ENCODE results near the gene WBP1L.
A peak's percentile ranks its signal among the peaks of the same experiment; 100 is the strongest.
"Not testable (repeated sequence)": the region's sequence is repeated elsewhere in the genome, so short reads cannot be mapped to it uniquely, and the experiment has no call there.

WBP1L gene

DNA sequence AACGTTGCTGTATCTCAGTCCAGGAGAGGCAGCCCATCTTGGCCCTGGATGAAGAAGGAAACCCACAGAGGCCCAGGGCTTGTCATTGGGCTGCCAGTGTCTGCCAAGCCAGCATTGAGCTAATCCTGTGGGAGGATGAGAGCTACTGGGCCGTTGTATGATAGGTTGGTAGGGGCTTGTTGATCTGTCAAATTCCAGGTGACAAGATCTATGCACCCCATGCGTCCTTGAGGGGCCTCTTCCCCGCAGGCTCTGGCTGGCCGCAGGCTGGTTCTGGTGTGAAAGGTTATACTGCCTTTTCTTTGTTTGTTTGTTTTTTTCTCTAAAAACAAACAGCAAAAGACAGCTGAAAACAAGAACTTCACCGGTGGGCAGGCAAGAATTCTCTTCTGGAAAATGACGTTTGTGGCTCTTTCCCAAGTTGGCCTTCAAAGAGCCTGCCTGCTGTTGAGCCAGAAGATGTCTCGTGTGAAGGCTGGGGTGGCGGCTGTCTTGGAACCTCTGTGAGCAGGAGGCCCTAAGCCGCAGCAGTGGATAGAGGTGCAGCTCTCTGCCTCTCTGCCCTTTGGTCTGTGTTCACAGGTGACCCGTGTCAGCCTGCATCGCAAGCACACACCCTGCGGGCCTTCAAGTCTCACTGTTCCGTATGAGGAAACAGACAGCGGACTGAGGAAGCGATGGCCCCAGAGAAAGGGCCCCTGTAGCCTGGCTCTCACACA is 70.1 kb downstream of the WBP1L start:
- DNase-seq = no peak

DNA sequence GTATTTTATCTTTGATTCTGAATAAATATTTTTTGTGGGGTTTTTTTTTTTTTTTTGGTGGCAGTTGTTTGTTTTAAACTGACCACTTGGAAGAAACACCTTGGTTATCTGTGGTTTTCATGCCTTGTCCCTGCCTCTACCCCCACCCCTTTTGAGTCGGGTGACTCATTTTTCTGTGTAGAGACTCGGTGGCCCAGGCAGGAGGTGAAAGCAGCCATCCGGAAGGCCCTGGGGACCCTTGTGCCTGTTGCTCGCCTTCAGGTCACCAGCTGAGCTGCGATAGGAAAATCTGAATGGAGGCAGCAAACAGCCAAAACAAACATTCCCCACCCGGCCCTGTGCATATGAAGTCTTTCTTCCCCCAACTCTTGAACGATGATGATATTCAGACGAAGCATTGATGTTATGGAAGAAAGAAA is 70.7 kb downstream of the WBP1L start:
- no peak for DNase-seq

DNA sequence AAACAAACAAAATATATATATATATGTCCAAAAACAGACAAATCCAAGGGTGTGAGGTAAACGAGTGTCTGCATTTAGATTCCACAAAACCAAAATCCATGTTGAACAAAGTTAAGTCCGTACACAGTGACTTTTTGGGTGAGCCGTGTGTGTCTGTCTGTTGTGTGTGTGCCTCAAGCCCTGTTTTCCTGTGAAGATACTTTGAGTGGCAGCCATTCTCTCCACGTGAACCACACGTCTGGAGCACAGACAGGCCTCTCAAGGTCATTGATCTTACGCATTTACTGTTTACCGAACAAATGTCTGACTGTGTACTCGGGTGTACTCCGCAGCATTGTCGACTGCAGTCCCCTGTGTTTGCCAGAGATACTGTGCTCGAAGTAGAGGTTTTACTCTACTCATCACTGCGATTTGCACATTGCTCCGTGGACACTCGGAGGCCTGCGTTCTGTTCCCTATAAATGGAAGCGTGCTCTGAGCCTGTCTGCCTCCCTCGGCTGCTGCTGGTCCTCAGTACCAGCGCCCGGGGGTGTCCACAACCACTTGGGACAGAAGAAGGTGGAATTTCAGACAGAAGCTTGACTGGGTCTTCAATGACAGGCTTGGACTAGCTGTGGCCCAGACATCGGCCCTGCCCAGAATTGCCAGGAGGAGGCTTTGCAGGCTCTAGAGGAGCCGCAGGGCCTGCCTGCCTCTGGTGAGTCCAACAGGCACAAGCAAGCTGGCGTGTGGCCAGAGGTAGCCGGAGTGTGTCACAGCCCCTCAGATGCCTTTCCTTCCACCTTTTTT is 71.3 kb downstream of the WBP1L start:
- peak; percentile 31 to 52 (median 44) for DNase-seq

DNA sequence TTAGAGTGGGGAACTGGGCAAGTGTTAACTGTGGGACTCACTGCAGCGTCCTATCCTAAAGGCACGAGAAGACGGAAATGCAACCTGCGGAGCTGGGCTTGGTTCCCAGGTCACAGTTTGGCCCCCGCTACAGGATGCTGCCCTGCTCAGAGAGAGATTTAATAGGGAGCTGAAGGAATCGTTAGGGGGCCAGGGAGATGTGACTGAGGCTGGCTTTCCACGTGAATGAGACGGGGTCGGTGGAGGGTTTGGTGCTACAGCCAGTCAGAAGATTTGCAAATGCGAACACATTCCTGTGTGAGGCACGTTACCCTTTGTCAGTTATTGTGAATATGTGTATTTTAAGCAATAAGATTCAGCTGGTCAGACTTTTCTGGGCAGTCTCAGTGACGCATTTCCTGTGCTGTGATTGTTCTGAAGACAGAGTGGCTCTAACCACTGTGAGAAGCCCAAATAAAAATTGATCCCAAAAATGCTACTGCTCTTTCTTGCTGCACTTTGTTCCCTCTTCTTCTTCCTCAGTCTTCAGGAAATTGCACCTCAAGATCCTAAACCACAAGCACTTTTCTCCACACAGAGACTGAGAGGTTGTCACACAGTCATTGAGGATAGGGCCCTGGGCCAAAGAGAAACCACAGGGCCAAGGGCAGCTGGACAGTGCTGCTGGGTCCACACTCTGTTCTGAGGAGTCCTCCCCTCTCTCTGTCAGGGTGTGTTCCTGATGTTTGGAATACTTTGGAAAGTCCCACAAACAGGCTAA is 72.2 kb downstream of the WBP1L start:
- DNase-seq = peak; percentile 69 to 89 (median 83)

DNA sequence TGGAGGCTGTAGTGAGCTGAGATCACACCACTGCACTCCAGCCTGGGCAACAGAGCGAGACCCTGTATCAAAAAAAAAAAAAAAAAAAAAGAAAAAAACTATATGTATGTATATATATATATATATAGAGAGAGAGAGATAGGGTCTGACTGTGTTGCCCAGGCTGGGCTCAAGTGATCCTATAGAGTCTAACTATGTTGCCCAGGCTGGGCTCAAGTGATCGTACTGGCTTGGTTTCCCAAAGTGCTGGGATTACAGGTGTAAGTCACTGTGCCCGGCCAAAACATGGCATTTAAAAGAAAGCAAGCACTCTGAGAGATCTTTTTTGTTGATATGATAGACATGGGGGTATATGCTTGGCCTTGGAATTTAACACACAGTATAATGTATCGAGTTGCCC is 73.4 kb downstream of the WBP1L start:
- no peak for DNase-seq

DNA sequence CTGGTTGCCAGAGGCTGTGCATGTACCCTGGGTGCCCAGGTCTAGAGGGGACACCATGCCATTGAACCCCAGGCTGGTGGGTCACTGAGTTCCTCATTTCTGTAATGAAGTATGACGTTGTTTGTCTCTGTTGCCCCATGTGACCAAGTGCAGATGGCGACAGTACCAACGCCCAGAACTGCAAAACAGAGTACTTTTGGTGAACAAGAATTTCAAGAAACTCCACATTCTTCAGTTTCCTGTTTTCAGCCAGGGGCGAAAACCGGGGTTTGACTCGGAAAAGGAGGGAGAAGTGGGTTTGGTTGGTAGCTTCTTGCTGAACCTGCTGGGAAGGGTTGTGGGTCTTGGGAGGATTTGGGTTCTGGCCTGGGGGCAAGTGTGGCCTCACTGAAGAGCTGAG is 75.3 kb downstream of the WBP1L start:
- DNase-seq = peak; percentile 69 to 78 (median 76)

DNA sequence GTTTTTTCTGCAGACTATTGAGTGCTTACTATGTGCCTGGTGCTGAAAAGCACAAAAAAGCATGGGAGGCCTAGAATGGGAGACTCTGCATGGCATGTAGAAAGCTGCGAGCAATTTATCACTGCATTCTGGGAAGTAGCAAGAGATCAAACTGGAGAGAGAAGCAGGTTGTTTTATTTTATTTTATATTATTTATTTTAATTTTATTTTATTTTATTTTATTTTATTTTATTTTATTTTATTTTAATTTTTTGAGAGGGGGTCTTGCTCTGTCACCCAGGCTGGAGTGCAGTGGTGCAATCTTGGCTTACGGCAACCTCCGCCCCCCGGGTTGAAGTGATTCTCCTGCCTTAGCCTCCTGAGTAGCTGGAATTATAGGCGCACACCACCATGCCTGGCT is 76.3 kb downstream of the WBP1L start:
- not testable (repeated sequence) for DNase-seq

DNA sequence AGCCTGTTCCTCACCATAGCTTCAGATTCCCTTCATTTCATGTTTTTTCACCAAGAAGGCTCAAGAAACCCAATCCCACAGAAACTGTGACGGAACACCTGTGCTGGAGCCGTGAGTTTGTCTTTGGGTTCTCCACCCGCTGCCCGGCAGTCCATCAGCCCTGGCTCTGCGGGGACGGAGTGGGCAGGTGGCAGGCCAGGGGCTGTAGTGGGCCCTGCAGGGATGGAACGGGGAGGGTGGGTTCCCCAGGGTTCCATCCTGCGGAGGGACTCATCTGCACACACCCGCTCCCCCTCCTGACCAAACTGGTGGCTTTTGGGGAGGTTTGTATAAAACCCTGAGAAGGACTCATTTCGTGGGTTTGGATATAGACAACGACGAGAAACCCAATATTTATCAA is 78.5 kb downstream of the WBP1L start:
- DNase-seq = no peak

DNA sequence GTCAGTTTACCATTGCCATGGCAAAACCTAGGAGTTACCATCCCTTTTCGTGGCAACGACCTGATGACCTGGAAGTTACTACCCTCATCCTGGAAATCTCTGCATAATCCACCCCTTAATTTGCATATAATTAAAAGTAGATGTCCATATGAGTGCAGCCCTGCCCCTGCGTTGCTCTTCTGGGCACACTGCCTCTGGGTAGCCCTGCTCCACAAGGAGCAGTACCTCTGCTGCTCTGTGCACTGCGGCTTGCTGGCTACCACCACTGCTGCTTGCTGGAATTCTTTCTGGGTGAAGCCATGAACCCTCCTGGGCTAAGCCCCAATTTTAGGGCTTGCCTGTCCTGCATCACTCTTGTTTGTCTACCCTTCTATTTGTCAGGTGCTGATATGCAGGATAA is 80.9 kb downstream of the WBP1L start:
- DNase-seq = no peak

DNA sequence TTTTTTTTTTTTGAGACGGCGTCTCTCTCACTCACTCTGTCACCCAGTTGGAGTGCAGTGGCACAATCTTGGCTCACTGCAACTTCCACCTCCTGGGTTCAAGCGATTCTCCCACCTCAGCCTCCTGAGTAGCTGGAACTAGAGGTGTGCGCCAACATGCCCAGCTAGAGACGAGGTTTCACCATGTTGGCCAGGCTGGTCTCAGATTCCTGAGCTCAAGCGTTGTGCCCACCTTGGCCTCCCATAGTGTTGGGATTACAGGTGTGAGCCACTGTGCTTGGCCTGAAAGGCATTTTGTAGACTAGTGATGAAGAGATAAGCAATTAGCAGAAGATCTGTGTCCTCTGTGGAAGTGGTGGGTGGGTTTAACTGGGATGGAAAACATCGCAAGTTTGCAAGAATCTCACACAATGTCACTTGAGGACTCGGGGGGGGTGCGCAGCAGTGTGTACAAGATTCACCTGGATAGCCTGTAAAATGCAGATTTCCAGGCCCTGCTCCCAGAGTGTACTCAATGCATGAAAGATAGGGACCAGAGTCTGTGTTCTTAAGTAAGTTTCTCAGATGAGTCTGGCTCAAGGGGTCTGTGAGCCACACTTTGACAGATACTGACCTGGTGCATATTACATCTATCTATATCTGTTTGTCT is 82.5 kb downstream of the WBP1L start:
- DNase-seq = no peak

DNA sequence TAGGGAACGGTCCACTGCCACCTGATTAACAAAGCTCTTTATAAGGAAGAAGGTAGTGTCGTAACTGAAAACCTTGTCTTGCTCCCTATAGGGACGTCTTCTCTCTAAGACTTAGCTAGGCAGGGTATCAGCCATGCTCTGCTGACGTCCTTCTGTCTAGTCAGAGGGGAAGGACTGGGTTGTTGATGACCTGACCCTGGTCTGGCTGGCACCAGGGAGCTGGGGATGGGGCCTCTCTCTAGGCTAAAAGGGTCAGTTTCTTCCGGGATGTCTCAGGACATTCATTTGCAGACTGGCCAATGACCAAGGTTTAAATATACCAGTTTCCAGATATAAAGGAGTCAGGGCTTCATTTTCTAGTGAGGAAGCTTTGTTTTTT is 83.8 kb downstream of the WBP1L start:
- no peak for DNase-seq

DNA sequence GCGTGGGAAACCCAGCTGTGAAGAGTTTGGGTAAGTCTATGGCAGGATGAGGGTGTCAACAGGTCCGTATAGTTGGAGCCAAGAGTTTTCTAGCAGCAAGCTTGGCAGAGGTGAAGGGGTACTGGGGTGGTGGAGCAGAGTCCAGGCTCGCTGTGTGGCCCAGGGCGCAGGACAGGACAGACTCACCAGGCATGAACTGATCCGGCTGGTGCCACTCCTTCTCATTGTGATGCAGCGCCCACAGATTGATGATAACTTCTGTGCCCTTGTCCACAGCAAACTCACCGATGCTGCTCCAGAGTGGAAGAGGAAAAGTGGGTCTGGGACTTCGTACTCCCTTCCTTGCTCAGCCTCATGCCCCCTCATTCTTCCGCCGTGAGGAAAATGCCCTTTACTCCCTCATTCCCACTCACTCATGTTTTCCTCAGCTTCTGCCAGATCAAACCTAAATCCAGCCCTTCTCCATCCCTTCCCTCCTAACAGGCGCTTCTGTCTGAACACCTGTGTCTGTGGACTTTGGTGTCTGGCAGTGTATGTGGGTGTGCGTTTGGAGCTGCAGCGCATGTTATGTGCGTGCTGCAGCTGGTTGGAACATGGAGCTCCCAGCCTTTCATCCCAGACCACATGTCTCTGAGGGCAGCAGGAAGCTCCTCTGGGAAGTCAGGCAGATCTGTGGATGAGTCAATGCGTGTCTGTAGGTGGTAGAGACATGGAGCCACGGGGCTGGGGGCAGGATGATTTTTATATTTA is 87.7 kb downstream of the WBP1L start:
- no peak for DNase-seq

DNA sequence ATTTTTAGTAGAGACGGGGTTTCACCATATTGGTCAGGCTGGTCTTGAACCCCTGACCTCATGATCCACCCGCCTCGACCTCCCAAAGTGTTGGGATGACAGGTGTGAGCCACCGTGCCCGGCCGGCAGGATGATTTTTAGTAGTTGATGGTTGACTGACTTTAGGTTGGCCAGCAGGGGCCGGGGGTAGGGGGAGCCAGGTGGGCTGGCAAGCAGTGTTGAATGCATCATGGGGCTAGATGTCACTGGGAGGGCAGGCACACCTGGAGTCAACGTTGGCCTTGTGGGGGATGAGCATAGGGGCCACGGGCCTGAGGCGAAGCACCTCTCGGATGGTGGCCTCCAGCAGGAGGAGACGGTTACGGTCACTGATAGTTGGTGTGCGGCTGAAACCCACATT is 88.5 kb downstream of the WBP1L start:
- DNase-seq = no peak

DNA sequence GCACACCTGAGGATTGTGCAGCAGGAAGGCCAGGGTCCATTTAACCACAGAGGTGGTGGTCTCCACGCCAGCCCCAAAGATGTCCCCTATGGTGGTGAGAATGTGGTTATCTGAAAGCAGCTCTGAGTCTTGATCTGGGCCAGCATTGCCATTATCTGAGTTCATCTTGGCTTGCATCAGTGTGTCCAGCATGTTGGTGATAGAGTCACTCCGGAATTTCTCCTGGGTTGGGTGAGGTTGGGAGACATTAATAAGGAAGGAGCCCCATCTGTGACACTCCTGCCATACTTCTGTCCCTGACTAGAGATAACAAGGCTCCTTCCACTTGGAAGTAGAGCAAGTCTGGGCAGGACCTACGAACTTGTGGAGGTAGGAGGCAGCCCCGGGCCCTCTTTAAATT is 89.2 kb downstream of the WBP1L start:
- DNase-seq = no peak

DNA sequence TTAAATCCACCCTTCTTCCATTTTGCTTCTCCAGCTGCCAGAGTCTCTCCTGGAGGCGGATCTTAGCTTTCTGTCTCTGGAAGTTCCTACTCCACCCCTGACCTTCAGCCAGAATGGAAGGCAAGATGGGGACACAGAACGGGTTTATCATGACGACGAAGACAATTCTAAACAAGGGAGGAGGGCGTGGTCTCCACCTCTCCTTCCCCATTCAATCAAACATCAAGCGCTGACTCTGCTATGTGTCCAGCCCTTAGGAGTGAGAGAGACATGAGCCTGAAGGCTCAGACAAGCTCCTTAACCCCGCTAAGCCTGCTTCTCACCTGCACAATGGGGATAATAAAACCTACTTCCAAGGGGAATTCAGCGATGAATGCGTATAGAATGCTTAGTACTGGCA is 90.4 kb downstream of the WBP1L start:
- DNase-seq = no peak

DNA sequence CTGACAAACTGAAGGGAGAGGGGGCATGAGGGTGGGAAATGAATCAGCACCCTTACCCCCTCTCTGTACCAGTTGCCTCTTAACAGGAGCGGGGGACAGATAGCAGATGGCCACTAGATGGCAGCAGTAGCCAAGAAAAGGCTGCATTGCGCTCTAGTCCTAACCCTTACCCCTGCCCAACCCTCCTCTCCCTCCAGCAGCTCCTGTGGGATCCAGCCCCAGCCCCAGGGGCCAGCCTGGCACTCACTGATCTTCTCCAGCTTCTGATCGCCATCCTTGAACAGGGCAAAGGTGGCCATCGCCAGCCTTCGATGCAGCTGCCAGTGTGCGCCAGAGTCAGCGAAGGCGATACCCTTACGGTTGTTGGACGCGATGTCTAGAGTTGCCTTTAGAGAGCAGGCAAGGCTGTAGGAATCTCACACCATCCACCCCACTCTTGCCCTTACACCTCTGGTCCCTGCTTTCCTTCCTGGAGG is 91.3 kb downstream of the WBP1L start:
- peak; percentile 85 to 90 (median 90) for DNase-seq

DNA sequence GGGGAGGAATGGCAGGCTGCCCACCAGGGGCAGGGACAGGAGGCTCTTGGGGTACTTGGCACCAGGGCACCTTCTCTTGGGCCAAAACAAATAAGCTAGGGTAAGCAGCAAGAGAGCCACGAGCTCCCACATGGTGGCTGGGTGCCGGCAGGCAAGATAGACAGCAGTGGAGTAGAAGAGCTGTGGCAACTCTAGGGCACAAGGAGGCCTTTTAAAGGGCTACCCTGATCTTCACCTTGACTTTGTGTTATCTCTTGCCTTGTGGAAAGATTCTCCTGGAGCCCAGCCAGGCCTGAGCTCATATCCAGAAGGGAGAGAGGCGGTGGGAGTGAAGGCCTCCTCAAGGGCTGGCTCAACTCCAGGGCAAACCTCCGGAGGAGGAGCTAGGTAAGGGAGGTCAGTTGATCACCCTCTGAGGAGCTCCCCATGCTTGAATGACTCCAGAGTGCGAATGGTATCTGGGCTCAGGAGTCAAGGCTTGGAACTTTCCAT is 93.5 kb downstream of the WBP1L start, which contains the start of gene CYP17A1:
TSS of gene CYP17A1 (minus strand) at position 184 of the 492 bp plus-strand sequence. CDS start at position 132, 52 bp downstream.
- no peak for DNase-seq

DNA sequence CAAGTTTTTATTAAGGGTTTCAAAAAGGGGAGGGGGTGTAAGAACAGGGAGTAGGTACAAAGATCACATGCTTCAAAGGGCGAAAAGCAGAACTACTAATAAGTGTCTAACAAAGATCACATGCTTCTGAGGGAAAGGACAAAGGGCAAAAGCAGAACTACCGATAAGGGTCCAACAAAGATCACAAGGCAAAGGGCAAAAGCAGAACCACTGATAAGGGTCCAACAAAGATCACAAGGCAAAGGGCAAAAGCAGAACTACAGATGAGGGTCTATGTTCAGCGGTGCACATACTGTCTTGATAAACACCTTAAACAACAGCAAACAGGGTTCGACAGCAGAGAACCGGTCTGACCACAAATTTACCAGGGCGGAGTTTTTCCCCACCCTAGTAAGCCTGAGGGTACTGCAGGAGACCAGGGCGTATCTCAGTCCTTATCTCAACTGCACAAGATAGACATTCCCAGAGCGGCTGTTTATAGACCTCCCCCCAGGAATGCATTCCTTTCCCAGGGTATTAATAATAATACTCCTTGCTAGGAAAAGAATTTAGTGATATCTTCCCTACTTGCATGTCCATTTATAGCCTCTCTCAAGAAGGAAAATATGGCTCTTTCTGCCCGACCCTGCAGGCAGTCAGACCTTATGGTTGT is 94.7 kb downstream of the WBP1L start:
- not testable (repeated sequence) for DNase-seq

DNA sequence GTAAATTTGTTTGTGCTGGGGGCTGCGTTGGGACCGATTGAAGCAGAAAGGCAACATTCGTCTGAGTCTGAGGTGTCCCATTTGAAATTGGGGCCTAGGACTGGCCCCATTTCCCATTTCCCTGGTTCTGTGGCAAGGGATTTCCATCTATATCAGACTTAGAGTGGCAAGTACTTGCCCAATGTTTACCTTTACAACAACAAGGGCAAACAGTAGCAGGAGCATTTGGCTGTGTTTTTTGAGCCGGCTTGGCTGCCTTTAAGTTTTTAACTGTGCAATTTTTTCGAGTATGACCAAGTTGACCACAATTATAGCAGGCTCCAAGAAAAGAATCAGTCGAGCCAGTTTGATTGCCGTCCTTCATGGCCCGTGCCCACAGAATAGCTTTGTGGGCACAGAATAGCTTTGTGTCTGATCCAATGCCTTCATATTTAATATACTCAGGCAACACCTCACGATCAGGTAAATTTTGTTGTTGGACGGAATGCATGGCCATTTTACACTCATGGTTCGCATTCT is 98.1 kb downstream of the WBP1L start:
- DNase-seq = no peak

DNA sequence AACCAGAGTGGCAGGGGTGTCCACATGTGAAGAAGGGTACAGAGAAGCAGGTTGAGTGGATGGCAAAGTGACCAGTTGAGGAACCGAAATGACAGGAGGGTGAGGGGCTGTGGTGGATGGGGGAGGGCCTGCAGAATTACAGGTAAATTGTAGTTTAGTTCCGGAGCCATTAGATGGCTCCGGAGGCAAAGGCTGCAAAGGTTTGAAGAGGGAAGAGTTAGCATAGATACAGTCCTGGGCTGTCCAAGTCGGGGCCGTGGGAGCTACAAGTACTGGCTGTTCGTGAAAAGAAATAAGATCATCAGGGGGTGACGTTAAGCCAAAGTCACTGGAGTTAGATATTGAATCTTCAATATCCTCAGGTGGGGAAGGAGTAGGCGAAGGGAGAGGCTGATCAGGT is 99.4 kb downstream of the WBP1L start:
- DNase-seq = not testable (repeated sequence)

DNA sequence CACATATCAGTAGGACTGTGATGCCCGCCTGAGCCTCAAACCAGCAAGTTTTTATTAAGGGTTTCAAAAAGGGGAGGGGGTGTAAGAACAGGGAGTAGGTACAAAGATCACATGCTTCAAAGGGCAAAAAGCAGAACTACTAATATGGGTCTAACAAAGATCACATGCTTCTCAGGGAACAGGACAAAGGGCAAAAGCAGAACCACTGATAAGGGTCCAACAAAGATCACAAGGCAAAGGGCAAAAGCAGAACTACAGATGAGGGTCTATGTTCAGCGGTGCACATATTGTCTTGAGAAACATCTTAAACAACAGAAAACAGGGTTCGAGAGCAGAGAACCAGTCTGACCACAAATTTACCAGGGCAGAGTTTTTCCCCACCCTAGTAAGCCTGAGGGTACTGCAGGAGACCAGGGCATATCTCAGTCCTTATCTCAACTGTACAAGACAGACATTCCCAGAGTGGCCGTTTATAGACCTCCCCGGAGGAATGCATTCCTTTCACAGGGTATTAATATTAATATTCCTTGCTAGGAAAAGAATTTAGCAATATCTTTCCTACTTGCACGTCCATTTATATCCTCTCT is 100.5 kb downstream of the WBP1L start:
- DNase-seq = not testable (repeated sequence)
